PC-3 (cell line): ENCODE measurements around the gene CRB1. TPM values are rescaled to one million over a fixed set of nuclear protein-coding genes. Genes with fewer than 3 reads are reported as not detected.

Experiments
- ATAC-seq: fragments of 200-7000 bp; cut with Tn5 transposase; 2 replicates; pipeline ENCODE4 v1.9.1; 2020; ENCODE audit warnings: mild to moderate bottlenecking, moderate library complexity
- BruUV-seq: library from RNA; stranded (reverse); fragments of 400-500 nt; replicated peaks from 2 replicates; lab custom pipeline; 2021; lab: Mats Ljungman, UMichigan
- CTCF ChIA-PET: fragments of 300-600 bp; sonication (Branson Sonifier 250); formaldehyde crosslinking; loops from one replicate; lab custom pipeline; 2022; ENCODE audit warnings: antibody characterized with exemption; lab: Charles Lee
- POLR2A ChIA-PET: fragments of 300-600 bp; sonication (Branson Sonifier 250); formaldehyde crosslinking; loops from one replicate; lab custom pipeline; 2022; ENCODE audit warnings: antibody characterized with exemption; ENCODE audit not compliant: unreplicated experiment; lab: Charles Lee
- DNase-seq: peaks from one replicate; pipeline ENCODE4 v3.0.0-alpha.2; 2015
- H2AFZ ChIP-seq: fragments of 300-600 bp; sonication (generic); 2 replicates; pipeline ENCODE4 v1.6.0; 2016; ENCODE audit warnings: antibody characterized with exemption, low read length
- H3F3A ChIP-seq: fragments of 300-600 bp; sonication (generic); one replicate; pipeline ENCODE4 v1.6.0; 2017; ENCODE audit warnings: antibody characterized with exemption, low read length, control low read depth, mild to moderate bottlenecking; ENCODE audit not compliant: unreplicated experiment
- H3K27ac ChIP-seq: fragments of 300-600 bp; sonication (generic); 2 replicates; pipeline ENCODE4 v1.5.1; 2016; ENCODE audit warnings: mild to moderate bottlenecking, low read length
- H3K27me3 ChIP-seq: fragments of 300-600 bp; sonication (generic); 2 replicates; pipeline ENCODE4 v1.6.1; 2016; ENCODE audit warnings: low read length, mixed read lengths
- H3K36me3 ChIP-seq: fragments of 300-600 bp; sonication (generic); 2 replicates; pipeline ENCODE4 v1.6.1; 2016; ENCODE audit warnings: low read depth, mixed run types, low read length, mixed read lengths
- H3K4me1 ChIP-seq: fragments of 300-600 bp; sonication (generic); 2 replicates; pipeline ENCODE4 v1.5.1; 2016; ENCODE audit warnings: low read length; ENCODE audit not compliant: insufficient read depth
- H3K4me2 ChIP-seq: fragments of 300-600 bp; sonication (generic); 2 replicates; pipeline ENCODE4 v1.6.0; 2016; ENCODE audit warnings: low read length
- H3K4me3 ChIP-seq: fragments of 300-600 bp; sonication (generic); 2 replicates; pipeline ENCODE4 v1.5.1; 2016; ENCODE audit warnings: mild to moderate bottlenecking, low read length, mixed read lengths
- H3K79me2 ChIP-seq: fragments of 300-600 bp; sonication (generic); 2 replicates; pipeline ENCODE4 v1.6.1; 2017; ENCODE audit warnings: low read length, mixed read lengths
- H3K9ac ChIP-seq: fragments of 300-600 bp; sonication (generic); 2 replicates; pipeline ENCODE4 v1.6.0; 2016; ENCODE audit warnings: mild to moderate bottlenecking, low read length
- H3K9me2 ChIP-seq: fragments of 300-600 bp; sonication (generic); replicated peaks from 2 replicates; pipeline ENCODE4 v1.6.1; 2016; ENCODE audit warnings: mixed run types, low read length, mixed read lengths
- H3K9me3 ChIP-seq: fragments of 300-600 bp; sonication (generic); 2 replicates; pipeline ENCODE4 v1.6.1; 2016; ENCODE audit warnings: low read length, mixed read lengths
- H4K20me1 ChIP-seq: fragments of 300-600 bp; sonication (generic); 2 replicates; pipeline ENCODE4 v1.6.1; 2016; ENCODE audit warnings: low read length, mixed read lengths
- EZH2 ChIP-seq: fragments of 300-600 bp; sonication (generic); IDR thresholded peaks from one replicate; pipeline ENCODE4 v1.6.1; 2017; ENCODE audit warnings: antibody characterized with exemption, mild to moderate bottlenecking, low read length; ENCODE audit not compliant: unreplicated experiment
- EZH2phosphoT487 ChIP-seq: fragments of 300-600 bp; sonication (generic); IDR thresholded peaks from 2 replicates; pipeline ENCODE4 v1.6.1; 2018; ENCODE audit warnings: mild to moderate bottlenecking, antibody characterized with exemption, low read length, borderline replicate concordance
- intact Hi-C: fragments of 100-400 bp; cut with micrococcal nuclease; formaldehyde crosslinking; loops from 2 replicates; pipeline ENCODE4 v1.9.0; 2023
- total RNA-seq: library from RNA; depleted of rRNA; stranded (reverse); fragments of >200 nt; gene quantifications from 2 replicates; pipeline ENCODE4 v1.2.3, GENCODE V29; 2014
- TF ChIP-seq, protein P1 (sequence below): fragments of 300-600 bp; sonication (generic); conservative IDR thresholded peaks from 2 replicates; pipeline ENCODE4 v1.5.1; 2017; ENCODE audit warnings: antibody characterized with exemption, low read depth, mild to moderate bottlenecking, low read length

Gene CRB1
- total RNA-seq, 1 experiment from 2014 or later, result 0.07 TPM

GRCh38 chr1:197392541-197392940 lies 124.5 kb downstream of the CRB1 start:
- H3K9me2 ChIP-seq, result no peaks in the 10 kb centered on the region
- no peak overlapping the region for H3K4me3 ChIP-seq
- intact Hi-C loops, result loop anchor here (10.0 kb wide), 1 partner anchor 112 kb away; no protein-coding TSS in a partner anchor
- H3K27me3 ChIP-seq, result no peaks in the 10 kb centered on the region; the same call in 1 of the 2 replicates
- no peak overlapping the region for H3K4me2 ChIP-seq
- H3F3A ChIP-seq, result no peaks in the 10 kb centered on the region
- no peak overlapping the region for H3K27ac ChIP-seq
- ChIA-PET POLR2A (no interaction called here), CTCF (interaction anchor here (0.6 kb wide), 1 partner anchor 130 kb away, joined by 6 read pairs; no protein-coding TSS in a partner anchor)
- H2AFZ ChIP-seq, result no peak overlapping the region
- no peaks in the 10 kb centered on the region for H3K36me3 ChIP-seq
- no peak for TF ChIP-seq EZH2
- no peak for TF ChIP-seq EZH2phosphoT487
- TF ChIP-seq, protein P1, sequence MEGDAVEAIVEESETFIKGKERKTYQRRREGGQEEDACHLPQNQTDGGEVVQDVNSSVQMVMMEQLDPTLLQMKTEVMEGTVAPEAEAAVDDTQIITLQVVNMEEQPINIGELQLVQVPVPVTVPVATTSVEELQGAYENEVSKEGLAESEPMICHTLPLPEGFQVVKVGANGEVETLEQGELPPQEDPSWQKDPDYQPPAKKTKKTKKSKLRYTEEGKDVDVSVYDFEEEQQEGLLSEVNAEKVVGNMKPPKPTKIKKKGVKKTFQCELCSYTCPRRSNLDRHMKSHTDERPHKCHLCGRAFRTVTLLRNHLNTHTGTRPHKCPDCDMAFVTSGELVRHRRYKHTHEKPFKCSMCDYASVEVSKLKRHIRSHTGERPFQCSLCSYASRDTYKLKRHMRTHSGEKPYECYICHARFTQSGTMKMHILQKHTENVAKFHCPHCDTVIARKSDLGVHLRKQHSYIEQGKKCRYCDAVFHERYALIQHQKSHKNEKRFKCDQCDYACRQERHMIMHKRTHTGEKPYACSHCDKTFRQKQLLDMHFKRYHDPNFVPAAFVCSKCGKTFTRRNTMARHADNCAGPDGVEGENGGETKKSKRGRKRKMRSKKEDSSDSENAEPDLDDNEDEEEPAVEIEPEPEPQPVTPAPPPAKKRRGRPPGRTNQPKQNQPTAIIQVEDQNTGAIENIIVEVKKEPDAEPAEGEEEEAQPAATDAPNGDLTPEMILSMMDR, result no peak
- ATAC-seq (peak; percentile 53), DNase-seq (no peak)
- H3K79me2 ChIP-seq, result no peaks in the 10 kb centered on the region
- BruUV-seq, result no TSS peak
- no peaks in the 10 kb centered on the region for H4K20me1 ChIP-seq
- no peaks in the 10 kb centered on the region for H3K9me3 ChIP-seq
- H3K9ac ChIP-seq, result no peak overlapping the region
- H3K4me1 ChIP-seq, result no peaks in the 10 kb centered on the region

DNA sequence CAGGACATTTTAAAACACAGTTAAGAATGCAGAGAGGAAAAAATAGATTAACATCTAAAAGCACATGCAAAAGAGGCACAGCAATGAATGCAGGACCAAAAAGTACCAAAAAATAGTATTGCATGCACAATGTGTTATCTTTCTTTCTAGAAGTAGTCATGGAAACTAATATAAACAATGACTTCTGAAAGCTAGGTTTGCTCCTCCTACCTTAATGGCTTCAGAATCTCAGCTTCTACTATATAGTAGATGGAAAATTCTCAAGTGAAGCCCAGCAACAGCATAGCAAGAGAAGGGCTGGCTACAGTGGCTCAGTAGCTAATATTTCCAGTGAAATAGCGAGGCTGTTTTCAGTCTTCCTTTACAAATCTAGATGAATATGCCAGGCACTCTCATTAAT lies 125.1 kb downstream of the CRB1 start:
- Histone ChIP-seq H3K79me2 (no peaks in the 10 kb centered on the region), H3K27ac (no peak overlapping the region), H3K27me3 (no peaks in the 10 kb centered on the region), H2AFZ (no peak overlapping the region), H4K20me1 (no peaks in the 10 kb centered on the region), H3K9me2 (no peaks in the 10 kb centered on the region), H3K4me3 (no peak overlapping the region), H3K36me3 (no peaks in the 10 kb centered on the region), H3K9me3 (no peaks in the 10 kb centered on the region), H3F3A (no peaks in the 10 kb centered on the region), H3K4me2 (no peak overlapping the region), H3K9ac (no peak overlapping the region), H3K4me1 (no peaks in the 10 kb centered on the region)
- BruUV-seq, result no TSS peak
- CTCF ChIA-PET, result no interaction called here
- no peak for ATAC-seq
- no peak for TF ChIP-seq EZH2phosphoT487
- TF ChIP-seq EZH2, result no peak
- TF ChIP-seq, protein P1, result no peak
- DNase-seq, result no peak
- intact Hi-C loops, result loop anchor here (10.0 kb wide), 1 partner anchor 112 kb away; no protein-coding TSS in a partner anchor
- POLR2A ChIA-PET, result no interaction called here

GRCh38 chr1:197393772-197394171 lies 125.7 kb downstream of the CRB1 start:
- ATAC-seq, result no peak
- H3K27me3 ChIP-seq, result no peaks in the 10 kb centered on the region
- TF ChIP-seq EZH2phosphoT487 (no peak), EZH2 (no peak)
- TF ChIP-seq, protein P1, result no peak
- no peaks in the 10 kb centered on the region for H3K79me2 ChIP-seq
- no peaks in the 10 kb centered on the region for H3K4me1 ChIP-seq
- H3K27ac ChIP-seq, result no peak overlapping the region
- H3K36me3 ChIP-seq, result no peaks in the 10 kb centered on the region
- no peak overlapping the region for H3K4me3 ChIP-seq
- no TSS peak for BruUV-seq
- no peaks in the 10 kb centered on the region for H3K9me2 ChIP-seq
- no peaks in the 10 kb centered on the region for H4K20me1 ChIP-seq
- no peak for DNase-seq
- POLR2A ChIA-PET, result no interaction called here
- H3K9ac ChIP-seq, result no peak overlapping the region
- no peaks in the 10 kb centered on the region for H3K9me3 ChIP-seq
- no peak overlapping the region for H2AFZ ChIP-seq
- CTCF ChIA-PET, result no interaction called here
- no peaks in the 10 kb centered on the region for H3F3A ChIP-seq
- no peak overlapping the region for H3K4me2 ChIP-seq
- intact Hi-C loops, result loop anchor here (10.0 kb wide), 1 partner anchor 111 kb away; no protein-coding TSS in a partner anchor
